Fibroblast of skin of right biceps (primary cell): ENCODE measurements around the gene MYL12B.

Experiments used
- DNase-seq: peaks from one replicate; pipeline ENCODE4 v3.0.0-alpha.2; 2013

The MYL12B gene

DNA sequence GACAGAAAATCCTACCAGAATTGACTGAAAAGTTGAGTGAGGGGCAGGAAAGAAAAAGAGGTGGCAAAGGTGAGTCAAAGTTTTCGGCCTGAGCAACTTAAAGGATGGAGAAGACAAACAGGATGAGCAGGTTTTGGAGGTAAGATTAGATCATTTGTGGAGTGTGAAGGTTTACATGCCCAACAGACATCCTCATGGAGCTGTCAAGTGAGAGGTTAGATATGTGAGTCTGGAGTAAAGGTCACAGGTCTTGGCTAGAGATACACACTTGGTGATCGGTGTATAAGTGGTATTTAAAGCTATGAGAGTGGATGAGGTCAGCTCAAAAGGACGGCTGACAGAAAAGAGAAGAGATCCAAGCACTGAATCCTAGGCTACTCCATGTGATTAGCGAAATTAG lies 25.5 kb upstream of the MYL12B start:
- DNase-seq: no peak

DNA sequence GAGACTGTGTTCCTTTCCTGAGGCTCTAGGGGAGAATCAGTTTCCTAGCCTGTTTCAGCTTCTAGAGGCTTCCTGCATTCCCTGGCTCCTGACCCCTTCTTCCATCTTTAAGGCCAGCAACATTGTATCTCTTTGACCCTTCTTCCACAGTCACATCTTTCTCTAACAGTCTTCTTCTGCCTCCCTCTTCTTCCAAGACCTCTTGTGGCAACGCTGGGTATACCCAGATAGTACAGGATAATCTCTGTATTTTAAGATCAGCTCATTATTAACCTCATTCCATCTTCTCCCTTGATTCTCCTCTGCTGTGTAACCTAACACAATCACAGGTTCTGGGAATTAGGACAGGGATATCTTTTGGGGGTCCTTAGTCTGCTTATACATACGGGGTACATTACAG lies 23.2 kb upstream of the MYL12B start:
- no peak for DNase-seq

DNA sequence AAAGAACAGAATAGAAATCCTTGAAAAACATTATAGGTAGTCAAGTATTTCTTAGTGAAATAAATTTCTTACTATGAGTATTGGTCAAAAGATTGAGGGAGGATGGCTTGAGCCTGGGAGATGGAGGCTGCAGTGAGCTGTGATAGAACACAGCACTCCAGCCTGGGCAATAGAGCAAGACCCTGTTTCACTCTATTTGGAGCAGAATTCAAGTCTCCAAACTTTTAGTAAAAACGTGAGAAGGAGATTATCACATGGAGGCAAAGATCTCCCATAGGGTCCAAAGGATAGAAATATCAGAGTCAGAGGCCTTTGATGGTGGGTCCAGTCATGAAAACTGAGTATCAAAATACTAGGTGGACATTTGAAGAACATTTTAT lies 16.8 kb upstream of the MYL12B start:
- DNase-seq: no peak

DNA sequence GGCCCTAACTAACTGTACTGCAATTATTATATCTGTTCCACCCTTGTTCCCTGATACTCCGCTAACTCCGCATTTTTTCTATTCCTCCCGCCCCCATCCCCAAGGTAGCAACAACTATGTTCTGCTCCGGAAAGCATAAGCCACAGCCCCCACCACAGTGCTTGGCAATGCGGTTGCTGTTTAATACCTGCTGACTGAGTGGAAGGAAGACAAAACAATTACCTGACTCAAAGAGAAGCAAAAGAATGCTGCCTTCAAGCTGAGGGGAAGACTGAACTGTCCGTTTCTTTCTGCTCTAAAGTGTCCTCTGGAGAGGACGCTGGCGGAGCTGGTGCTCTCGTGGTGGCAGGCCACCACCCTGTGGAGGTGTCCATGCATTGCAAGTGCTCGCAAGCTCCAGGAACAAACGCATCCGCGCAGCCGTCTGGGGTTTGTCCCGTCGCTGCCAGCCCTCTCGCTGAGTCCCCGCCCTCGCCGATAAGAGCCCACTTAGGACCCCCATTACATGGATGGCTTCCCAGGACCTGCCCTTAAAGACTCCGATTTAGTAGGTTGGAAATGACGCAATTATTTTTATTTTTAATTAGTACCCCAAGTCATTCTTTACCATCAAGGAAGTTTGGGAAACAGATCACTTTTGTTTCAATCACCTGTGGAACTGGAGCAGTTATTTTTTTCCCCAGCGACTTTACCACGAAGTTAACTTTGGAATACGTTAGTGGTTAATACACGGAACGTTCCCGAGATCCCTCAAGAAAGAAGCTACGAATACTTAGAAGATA lies 15.9 kb upstream of the MYL12B start:
- peak; percentile 87 for DNase-seq

DNA sequence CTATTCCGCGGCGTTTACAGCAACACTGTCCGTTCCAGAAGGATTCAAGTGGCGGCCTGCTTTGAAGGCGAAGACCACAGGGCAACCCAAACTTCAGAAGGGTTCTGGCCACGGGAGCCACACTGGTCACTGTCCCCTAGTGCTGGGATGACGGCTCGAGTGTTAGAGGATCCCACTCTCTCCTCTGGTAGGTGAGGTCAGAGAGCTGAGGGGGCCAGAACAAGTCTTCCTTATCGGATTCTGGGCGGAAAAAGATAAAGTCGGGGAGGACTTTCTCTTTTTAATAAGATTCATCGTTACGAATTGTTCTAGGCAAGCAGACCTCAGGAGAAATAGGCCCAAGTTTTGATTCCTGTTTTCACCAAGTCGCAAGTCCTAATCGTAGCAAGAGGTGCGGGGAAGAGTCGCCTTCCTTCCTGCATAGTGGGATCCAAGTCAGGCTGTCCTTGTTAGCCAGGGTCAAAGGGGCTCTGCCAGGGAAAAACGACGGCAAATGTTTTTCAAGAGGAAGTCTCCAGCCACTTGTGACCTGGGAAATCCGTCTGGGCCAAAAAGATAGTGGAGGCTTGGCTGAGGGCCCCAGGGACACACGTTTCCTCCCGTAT lies 15.2 kb upstream of the MYL12B start:
- no peak for DNase-seq

DNA sequence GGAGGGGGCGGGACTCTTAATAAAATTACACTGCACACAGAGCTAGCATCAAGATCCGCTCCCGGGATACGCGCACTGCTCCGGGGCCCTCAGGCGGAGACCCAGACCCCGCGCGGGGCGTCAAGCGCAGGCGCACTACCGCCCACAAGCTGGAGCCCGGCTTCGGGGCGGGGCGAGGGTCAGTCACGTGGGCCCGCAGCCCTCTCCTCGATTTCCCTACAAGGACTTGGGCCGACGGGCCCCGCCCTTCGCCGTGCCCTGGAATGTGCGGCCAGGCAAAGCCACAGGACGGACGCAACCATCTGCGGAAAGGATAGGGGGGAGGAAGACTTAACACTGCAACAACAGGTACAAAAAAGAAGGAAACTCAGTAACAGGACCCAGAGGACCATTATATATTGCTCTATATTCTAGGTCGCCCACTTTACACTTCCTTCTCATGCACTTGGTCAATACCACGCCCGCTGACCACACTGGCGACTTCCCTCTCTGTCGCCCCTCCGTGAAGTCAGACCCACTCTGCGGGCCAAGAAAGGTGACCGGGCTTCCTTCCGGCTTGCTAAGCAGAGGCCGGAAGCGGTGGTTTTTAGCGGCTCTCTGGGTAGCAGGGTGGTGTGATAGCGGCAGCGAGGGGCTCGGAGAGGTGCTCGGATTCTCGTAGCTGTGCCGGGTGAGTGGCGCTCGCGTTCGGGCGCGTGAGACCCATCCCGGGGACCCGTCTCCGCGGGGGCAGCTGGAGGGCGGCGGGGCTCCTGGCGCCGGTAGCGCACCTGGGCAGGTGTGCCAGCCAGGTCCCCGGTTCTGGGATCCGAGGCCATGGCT lies 14.5 kb upstream of the MYL12B start, which contains the start of gene MYL12A:
Gene MYL12A (plus strand): TSS at position 562 of the 822 bp plus-strand sequence. CDS start 5,447 bp downstream, outside the sequence.
- DNase-seq: peak; percentile 99

DNA sequence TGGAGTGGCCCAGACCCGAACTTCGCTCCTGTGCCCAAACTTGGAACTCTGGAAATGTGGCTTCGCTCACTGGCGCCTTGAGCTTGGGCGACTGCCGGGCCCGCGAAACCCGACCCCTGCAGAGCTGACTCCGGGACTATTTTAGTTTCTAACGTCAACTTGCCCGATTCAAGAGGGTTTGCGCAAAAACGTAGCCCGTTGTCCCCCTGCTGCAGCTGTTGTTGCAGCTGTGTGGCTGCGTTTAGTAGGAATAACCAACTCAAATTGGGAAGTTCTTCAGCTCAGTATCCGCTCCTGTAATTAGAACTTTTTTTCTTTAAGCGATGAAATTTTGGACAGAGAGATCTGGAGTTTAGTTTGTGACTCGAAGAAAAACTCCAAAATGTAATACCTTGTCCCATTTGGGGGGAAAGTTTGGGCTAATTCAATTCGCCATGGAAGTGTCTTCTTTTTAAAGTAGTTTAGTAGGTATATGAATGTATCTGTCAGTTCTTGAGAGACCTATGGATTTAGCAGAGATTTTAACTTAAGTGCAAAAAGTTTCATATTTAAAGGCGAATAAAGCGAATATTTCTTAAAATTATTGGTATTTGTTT lies 13.8 kb upstream of the MYL12B start:
- peak; percentile 45 for DNase-seq

DNA sequence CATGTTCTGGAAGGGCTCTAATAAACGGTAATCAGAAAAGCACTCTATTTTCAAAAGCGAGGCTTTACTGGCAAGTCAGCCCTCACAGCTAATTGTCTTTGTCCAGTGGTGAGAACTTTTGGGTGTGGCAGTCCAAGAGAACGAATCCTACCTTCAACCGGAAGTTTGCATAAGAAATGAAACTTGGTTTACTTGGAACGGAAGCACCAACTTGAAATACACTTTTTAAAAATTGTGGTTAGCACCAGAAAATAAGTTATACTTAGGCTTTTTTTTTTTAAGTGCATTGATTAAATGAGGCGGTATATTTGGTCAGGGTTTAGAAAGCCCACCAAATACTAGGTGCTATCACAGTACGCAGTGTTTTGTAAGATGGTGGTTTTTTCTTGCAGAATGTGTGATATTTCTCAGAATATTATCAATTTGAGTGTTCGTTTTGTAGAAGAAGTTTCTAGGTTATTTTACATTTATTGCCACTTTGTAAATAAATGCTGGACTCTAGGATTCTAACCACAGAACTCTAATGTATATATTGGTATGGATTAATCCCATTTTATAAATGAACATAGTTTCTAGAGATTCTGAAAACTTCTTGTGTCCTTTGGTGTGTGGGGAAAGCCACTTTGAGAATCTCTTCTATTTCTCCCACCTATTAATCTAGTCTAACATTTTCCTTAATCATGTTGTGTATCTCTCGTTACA lies 13.1 kb upstream of the MYL12B start:
- DNase-seq: peak; percentile 62

DNA sequence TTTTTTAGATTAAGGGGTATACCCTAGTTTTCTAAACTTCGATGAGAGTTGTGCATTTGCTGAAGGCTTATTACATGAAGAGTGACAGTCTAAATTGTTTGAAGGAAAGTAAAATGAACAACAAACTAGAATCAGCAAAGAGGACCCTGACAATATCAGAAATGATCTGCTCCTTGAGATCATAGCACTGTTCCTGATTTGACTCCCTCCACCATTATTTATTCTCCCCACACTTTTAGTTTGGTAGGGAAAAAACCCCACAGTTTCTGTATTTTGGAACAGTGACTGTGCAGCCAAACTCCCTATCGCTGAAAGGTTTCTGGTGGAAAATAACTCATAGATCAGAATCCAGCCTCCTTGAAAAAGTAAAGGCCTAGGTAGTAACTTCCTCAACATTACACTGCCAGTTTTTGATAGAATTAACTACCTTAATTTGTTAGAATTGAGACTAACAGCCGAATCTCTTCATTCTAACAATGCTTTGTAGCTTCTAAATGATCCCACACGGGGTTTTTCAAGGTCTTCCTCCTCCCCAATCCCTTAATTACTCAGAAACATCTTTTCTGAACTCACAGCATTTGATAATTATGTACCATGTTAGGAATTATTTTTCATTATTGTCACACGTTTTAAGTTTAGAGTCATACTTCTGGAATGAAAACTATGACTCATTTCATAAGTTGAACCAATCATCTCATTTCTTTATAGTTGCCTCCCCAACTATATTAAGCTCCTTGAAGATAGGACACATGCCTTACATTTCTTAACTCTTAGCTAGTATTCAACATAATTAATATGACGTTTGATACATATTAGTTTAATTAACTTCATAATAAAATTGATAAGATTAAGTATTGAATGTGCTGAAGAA lies 11.5 kb upstream of the MYL12B start:
- peak; percentile 89 for DNase-seq

DNA sequence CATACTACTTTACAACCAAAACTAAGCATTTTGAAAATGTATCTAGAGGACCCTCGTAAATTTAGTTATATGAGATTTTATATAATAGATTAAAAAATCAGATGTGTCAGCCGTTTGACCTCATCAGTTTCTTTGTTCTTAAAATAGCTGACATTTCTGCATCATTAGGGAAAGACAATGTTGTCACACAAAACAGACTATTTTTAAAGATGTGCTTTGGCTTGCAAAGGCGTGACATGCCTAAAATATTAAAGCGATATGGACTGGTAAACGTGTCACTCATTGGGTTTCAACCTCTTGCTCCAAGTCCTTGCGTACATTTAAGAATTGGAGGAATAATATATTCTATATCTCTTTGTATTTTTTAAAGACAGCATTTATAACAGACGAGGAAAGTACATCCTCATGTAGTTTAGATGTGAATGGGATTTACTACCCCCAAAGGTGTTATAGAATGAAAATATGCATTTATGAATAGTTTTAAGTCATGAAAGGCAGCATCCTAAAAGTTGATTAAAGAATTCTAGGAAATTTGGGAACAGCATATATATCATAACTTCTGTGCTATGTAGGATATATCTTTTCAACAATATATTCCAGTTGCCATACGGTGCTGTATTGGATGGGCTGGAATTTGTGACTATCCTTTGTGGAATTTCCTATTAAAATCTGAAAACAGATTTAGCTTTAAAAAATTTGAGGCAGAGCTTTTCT lies 10.5 kb upstream of the MYL12B start:
- DNase-seq: peak; percentile 37

DNA sequence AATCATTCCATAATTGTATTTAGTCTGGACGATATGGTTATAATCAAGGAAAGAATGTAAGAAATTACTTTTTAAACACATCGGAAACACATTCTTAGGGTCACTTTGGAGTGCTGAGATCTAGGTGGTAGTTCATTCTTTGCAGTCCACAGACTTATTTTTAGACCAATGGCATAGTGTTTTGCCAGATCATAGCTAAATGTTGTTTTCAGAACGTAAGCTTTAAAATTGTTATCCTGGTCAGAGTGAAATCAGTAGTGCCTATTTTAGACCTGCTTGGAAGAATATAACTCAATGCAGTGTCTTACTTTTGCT lies 10.0 kb upstream of the MYL12B start:
- peak; percentile 86 for DNase-seq

DNA sequence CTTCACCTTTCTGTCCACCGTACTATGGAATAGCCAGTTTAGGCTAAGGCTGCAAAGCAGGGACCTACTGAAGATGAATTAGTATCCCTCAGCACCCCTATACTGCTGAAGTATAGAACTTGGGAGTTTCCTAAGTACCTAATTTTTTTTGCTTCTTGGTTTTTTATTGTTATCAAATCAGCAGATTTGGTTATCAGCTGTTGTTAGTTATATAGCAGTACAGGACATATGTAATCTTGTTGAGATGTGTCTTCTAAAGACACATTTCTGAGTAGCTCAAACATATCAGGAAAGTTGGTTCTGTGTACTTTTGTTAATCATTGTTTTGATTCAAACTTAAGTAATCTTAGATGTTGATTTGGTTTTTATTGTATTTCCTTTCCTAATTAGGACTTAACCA lies 9.1 kb upstream of the MYL12B start:
- no peak for DNase-seq

DNA sequence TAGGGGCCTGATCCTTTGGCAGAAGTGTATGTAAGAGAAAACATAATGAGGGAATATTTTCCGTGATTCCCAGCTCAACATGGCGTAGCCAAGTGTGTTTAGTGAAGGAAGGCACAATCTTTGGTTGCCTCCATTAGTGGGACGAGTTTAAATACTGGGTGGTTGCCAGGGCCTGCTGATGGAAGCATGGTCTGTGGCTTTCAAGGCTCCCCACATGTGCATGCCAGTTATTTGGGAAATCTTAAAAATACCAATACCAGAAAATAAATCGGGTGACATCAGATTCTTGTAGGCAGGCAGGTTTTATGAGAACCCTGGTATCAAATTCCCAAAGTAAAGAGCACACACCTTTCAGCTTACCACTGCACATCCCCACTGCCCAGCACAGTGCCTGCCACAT lies 7.2 kb upstream of the MYL12B start:
- no peak for DNase-seq

DNA sequence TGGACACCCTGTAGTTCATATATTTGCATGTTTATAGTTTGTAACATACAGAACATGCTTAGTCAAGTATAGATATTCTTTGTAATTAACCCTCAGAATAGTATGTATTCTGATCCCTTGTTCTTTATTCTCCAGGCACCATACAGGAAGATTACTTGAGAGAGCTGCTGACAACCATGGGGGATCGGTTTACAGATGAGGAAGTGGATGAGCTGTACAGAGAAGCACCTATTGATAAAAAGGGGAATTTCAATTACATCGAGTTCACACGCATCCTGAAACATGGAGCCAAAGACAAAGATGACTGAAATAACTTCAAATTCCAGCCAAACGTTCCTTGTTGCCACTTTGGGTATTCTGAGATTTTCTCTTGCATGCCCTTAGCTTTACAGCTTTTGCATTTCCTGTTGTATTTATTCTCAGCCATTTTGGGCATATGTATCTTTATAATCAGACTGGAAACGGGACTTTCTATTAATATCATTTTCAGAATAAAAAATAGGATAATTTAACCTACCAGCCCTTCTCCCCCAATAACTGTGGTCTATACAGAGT lies 6.2 kb upstream of the MYL12B start:
- DNase-seq: no peak

DNA sequence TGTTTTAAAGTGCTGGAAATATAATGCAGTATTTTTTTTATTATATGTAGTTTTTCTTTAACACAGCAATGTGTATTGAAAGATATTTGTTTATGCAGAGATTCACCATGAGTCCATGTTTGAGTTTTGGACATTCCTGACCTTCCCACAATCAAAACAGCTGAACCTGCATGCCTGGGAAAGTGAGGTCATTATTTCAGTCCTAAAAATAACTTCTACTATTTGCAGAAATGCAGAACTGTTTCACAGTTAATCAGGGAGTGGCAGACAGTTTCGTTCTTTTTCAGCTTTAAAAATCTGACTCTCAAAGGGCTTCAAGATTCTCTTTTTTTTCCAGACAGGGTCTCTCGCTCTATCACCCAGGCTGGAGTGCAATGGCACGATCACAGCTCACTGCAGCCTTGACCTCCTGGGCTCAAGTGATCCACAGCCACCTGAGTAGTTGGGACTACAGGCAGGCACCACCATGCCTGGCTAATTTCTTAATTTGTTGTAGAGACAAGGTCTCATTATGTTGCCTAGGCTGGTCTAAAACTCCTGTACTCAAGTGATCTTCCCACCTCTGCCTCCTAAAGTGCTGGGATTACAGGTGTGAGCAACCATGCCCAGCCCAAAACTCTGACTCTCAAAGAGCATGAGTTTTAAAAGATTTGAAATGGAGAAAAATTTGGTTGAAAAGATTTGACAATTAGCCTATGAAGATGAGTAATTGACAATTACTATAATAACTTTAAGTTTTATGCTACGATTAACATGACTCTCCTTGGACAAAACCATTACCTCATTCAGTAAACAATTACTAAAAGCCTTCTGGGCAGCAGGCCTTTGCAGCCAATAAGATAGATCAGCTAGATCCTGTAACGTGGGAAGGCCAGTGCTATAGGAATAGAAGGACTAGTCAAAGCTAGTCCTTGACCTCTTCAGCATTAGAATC lies 5.0 kb upstream of the MYL12B start:
- DNase-seq: peak; percentile 64

DNA sequence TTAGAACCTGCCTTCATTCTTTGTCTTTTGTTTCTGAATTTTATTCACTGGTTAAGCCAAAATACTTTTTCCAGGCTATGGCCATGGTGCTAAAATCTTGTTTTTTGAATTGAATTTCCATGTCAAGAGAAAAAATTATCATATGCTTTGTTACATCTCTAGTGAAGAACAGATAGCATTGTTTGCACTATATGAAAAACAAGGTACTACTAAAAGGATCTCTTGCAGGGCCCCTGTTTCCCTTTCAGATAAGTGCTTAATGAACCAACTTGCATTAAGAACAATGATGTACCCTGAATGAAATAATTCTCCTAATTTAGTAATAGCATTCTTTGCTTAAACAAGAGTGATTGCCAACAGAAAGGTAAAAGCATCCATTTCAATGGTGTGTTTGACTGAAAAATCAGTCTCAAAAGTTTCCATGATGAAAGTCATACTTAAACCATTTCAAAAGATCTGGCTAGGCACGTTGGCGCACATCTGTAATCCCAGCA lies 4.3 kb upstream of the MYL12B start:
- no peak for DNase-seq

DNA sequence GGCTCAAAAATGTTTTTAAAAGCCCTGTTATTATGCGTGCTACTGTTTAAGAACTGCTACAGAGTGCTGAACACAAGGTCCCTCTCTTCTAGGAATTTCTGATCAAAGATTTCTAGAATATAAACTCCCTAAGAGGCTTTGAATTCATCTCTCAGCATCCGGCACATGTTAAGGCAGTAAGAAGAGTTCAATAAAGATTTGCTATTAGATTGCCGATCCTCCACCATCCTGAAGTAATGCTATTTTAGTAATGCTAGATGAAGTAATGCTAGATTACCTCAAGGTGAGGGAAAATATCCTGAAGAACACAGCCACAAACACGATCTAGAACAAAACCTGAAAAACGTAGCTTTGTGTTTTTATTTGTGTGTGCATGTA lies 949 bp upstream of the MYL12B start:
- no peak for DNase-seq

DNA sequence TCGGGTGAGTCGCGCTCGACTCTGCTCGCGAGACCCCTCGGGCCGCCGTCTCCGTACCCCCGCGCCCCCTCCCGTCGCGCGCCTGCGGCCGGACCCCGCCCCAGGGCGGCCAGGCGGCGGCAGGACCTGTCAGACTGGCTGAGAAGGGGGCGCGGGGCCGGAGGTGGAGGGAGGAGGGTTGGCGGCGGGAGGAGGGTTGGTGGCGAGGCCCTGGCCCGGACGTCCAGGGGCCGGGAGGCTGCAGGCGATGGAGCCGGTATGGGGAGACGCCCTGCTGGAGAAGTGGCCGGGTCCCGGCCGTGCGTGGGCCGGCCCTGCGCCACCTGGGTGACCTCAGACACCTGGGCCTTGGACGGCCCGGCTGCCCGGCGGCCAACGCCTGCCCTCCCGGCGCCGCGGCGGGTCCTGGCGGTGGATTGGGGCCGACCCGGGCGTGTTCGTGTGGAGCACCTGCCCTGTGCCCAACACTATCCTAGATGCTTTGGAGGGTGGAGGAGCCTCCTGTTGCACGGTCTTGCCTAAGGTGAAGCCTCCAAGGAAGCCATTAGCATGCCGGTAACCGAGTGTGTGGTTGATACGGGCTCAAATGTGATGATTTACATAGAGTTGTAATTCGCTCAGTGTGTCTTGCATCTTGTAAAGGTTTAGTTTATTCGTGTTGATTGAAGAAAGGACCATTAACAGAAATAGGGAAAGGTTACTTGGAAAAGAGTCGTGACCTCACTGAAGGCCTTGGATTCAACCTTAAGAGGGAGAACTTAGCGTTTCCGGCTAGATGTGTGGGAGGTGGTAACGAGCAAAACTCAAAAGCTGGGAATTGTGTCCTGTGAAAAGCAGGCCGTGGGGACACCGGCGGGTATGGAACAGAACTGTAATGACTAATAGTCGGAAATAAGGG lies 550 bp downstream of the MYL12B start:
- DNase-seq: peak; percentile 29
